Cortex of kidney (tissue), 1 donor: ENCODE data around the gene KIRREL1.

Experiments
- DNase-seq: peaks from one replicate; lab custom pipeline; 2025; lab: John Stamatoyannopoulos, UW

The KIRREL1 gene

DNA sequence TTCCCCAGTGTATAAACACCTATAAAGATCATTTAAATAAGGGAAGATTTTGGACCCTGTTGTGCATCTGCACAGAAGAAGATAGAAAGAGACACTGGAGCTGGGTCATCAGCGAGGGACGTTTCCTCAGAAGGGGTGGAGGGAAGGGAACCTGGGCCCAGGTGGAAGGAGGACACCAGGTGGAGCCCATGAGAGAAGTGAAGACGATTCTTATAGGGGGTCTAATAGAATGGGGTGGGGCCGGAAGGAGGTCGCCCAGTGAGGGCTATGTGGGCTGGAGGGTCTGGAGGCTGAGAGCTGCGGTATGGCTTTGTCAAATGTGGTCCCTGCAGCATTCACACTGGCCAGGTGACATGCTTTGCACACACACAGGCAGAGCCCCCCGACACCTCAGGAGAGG lies 13.7 kb downstream of the KIRREL1 start:
- DNase-seq, result no peak

- no peak for DNase-seq
Measured at GRCh38 chr1:158007667-158008386, 14.4 kb downstream of the KIRREL1 start.

GRCh38 chr1:158008630-158009029 lies 15.2 kb downstream of the KIRREL1 start:
- DNase-seq, result no peak

DNA sequence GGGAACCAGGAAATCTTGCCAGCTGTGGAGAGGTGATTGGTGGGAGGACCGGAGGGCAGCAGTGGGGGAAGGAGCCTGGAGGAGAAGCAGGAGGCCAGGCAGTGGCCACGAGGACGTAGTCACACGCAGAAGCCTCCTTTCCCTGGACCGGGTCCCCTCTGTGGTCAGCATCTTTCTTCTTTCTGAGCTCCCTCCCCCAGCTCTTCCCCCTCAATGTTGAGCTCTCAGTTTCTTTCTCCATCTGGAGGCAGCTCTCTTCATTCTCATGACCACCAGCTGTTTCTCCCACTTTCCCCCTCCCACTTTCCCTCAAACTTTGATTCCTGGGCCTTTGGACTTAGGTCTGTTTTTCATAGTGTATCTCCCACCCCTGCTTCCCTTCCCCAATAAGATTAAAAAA lies 18.3 kb downstream of the KIRREL1 start:
- DNase-seq, result no peak

DNA sequence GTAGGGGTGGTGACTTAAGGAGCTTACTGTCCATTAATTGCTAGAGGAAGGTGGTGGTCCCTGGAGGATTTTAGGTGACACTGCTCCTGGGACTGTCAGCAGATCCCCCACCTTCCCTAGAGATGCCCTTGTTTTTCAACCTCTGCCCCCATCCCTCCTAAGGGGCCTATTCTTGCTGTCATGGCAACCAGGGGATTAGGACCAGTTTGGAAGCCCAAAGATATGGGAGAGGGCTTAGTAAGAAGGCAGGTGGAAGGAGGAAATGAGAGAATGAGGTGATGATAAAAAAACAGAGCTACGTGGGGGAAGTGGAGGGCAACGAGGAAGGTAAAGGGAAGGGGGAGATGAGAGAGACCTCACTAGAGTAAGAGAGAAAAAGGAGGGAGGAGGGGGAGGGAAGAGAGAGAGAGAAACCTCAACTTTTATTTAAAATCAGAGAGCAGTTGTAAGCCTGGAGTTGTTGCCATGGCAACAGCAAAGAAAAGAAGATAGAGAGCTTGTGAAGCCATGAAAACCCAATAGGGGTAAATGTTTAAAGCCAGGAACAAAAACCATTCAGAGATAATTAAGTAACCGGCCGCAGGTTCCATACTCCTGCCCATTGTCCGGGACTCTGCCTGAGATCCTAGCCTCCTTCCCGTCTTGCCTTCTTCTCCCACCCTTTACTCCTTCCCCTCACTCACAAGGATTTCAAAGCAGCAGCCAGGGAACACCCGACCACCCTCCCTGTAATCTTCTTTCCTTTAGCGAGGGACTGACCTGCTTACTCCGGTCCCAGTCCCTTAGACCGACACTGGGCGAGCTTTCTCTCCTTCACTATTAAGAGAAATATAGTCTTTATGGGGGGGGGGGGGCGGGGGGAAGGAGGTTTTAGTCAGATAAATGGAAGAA lies 20.6 kb downstream of the KIRREL1 start:
- DNase-seq, result no peak

DNA sequence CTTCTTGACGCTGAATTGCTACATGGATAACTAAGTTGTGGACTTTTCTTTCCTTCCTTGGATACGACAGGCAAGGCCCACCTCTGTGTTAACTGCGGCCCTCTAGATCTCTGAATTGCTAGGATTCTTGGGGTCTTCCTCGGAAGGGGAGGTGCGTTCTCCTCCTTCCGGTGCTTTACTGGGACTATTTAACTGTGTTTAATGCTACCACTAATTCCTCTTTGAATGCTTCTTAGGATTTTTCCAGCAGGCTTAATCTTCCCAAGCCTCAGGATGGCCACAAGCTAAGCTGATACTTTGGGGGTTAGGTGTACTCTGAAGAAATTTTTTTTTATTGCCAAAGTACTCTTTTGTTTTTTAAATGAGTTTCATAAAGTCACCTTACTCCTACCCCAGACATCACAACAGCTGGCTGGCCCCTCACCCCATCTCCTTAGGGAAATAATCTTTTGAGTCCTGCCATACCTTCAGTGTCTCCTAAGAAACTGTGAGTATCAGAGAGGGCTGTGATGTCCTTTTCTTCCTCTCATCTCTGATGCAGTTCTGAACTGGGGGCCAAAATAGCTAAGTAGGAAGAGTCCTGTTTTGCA lies 21.4 kb downstream of the KIRREL1 start:
- DNase-seq, result no peak

GRCh38 chr1:158016651-158017335 lies 23.3 kb downstream of the KIRREL1 start:
- DNase-seq, result no peak

GRCh38 chr1:158017800-158018595 lies 24.6 kb downstream of the KIRREL1 start:
- DNase-seq, result no peak

DNA sequence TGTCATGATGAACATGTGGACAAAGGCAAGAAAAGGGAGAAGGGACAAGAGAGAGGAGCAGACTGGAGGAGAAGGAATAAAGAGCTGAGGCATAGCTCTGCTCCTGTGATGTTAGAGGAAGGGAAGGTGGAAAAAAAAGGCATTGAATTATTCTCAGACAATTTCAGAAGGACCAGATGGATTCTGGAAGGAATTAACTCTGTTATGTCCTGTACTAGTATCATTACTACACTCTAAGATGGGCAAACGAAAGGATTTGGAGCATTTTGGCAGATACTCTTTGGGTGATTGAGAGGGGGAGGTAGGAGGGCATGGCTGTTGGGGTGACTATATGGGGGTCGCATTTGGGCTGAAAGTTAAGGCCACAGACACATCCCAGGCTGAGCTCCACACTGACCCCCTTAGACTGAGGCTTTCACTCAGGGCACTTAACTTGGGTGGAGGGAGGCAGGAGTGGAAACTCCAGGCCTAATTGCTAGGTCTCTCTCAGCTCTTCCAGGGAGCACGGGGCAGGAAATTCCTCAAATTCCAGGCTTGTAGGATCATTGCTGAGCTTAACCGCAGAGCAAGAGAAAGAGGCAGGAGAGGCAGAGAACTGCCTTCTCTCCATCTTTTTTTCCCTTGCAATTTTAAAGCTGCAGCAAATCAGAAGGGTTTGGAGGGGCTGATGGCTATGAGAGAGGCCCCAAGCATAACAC lies 25.9 kb downstream of the KIRREL1 start:
- no peak for DNase-seq

DNA sequence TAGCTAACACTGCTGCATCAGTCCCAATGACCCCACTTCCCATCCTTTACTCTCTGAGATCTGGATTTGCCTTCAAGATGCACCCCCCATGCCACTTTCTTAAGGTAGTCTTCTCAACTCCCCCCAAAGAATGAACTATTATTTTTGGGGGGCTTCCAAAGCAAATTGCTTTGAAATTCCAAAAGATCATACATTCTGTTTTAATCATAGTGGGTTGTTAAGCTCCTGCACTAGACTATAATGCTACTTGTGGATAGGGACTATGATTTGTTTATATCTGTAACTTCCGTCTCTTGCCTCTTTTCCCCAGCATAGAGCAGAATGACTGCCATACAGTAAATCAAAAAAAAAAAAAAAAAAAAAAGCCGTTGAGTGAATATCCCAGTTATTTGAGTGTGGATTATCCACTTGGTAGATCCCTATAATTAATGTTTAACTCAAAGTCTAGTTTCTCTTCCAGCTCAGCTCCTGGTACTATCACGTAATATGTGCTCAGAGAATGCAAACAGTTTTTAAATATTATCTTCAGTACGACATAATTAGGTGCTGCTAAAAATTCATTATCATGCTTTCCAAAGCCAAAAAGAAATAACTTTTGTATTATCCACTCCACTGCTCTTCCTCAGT lies 26.9 kb downstream of the KIRREL1 start:
- no peak for DNase-seq

DNA sequence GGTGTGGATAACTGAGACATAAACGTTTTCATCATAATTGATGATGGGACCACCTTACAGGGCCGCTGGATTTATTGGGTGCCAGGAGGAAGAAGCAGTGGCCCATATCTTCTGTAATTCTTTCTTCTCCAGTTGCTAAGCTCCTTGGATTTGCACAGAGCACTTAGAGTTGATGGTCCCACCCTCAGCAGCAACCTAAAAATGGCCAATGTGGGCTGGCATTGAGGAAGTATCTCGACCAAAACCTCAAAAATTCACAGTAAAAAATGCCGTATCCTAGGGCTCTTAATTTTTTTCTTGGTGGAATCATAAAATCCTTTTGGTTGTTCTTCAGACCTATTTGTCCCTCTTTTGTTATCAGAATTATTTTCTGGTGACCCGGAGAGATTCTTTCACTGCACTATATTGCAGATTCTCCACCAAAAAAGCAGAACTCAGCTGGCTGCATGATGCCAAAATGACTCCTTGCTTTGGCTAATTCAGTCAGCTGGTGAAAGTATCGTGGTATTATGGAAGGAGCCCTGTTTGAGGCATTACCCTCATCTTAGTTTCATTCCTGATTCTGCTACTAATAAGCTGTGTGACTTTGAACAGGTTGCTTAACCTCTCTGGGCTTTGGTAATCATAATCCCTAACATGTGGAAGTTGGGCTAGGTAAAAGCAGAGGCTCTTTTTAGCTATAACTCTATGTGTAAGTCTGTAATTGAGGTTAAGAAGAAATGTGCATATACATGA lies 27.6 kb downstream of the KIRREL1 start:
- DNase-seq, result no peak

GRCh38 chr1:158021721-158022120 lies 28.3 kb downstream of the KIRREL1 start:
- no peak for DNase-seq

DNA sequence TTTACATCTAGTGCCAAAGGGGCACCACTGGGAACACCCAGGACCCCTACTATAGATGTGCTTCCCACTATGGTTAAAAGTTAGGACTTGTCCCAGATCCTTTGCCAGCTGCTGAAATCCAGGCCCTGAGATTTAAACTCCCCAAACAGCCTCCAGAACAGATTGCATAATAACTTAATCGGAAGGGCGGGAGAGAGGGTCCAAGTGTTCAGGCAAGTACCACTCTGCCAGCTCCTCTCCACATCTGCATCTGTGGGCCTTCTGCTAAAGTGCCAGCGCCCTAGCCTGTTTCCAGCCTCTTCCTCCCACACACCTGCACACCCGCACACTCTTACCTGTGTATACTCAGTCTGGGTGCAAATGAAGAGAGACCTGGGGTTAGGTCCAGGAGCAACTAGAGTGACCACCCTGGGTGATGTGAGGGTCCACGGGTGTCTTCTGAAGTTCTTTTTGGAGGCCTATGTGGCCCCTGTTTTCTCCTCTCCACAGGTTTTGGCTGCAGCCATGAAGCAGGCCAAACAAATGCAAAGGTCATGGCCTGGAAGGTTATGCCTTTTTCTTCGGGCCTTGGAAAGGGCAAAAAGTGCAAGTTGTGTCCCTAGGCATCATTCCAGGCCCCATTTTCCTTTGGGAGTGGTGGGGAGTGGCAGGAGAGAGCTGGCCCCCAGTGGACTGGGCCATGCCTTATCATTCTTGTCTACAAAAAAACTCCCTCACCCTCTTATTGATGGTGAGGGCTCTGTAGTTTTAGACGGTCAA lies 29.3 kb downstream of the KIRREL1 start:
- DNase-seq, result no peak

- no peak for DNase-seq
Measured at GRCh38 chr1:158024737-158025136, 31.3 kb downstream of the KIRREL1 start.

DNA sequence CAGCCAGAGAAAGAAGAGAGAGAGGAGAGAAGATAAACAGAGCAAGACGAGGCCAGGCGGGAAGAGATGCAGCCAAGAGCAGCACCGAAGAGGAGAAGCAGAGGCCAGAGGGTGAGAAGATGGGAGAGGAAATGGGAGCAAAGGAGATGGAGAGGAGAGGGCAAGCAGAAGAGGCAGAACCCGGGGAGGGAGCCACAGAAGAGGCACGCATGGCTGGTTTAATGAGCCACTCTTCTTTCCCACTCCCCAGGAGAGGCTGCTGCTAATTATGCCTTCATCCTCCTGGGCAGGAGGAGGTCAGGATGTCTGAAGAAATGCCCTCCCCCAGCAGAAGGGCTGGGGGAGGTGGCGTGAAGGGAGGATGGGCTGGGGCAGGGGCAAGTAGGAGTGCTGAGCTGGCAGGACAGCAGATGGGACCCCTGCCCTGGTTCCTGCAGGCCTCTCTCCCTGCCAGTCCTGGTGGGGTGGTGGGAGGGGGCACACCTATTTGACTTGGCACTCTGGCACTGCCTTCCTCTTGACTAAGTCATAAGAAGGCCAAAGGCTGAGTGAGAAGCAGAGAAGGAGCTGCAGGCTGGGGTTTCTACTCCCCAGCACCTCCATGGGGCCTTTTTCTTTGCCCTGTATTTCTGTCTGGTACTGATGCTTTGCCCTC lies 32.3 kb downstream of the KIRREL1 start:
- no peak for DNase-seq

GRCh38 chr1:158026651-158027050 lies 33.2 kb downstream of the KIRREL1 start:
- no peak for DNase-seq

DNA sequence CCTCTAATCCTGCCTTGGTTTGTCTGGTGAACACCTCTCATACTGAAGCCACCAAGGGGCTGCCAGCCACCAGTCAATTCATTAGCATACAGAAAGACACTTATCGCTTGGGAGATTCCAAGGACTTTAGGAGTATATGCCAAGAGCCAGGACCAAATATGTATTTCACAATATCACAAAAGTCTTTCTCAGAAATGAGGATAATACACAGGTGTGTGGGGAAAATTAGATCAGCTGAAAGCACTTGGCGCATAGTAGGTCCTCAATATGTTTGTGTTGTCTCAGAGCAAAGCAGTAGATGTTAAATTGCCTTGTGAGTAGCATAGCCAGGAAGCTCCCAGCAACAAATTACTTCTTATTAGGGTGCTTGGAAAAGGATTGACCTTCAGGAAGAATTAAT lies 34.1 kb downstream of the KIRREL1 start:
- DNase-seq, result no peak

DNA sequence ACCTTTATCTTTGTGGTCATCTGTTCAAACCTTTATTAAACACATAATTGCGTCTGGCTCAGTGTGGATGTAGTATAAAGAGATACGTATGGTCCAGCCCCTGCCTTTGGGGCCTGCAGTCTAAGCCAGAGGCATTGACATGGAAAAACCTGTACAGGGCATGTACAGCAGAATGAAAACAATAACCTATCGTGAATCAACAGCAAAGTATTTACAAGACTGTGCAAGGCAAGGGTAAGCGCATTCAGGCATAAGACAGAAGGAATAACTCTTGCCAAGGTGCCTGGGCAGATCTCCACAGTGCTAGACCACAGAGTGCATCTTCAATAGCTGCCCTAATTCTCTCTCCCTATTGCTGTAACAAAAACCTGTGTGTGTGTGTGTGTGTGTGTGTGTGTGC lies 35.5 kb downstream of the KIRREL1 start:
- no peak for DNase-seq
